Hepatocyte (in vitro differentiated cells): ENCODE data around the gene TOM1L1.

Experiments
- EZH2 ChIP-seq: fragments of 200-600 bp; sonication (generic); IDR thresholded peaks from 2 replicates; pipeline ENCODE4 v1.6.1; 2016; ENCODE audit warnings: antibody characterized with exemption, mild to moderate bottlenecking, borderline replicate concordance
- TF ChIP-seq, protein P1 (sequence below): fragments of 200-600 bp; sonication (generic); IDR thresholded peaks from 2 replicates; pipeline ENCODE4 v1.5.1; 2016; ENCODE audit warnings: antibody characterized with exemption, mild to moderate bottlenecking; ENCODE audit not compliant: poor library complexity

DNA sequence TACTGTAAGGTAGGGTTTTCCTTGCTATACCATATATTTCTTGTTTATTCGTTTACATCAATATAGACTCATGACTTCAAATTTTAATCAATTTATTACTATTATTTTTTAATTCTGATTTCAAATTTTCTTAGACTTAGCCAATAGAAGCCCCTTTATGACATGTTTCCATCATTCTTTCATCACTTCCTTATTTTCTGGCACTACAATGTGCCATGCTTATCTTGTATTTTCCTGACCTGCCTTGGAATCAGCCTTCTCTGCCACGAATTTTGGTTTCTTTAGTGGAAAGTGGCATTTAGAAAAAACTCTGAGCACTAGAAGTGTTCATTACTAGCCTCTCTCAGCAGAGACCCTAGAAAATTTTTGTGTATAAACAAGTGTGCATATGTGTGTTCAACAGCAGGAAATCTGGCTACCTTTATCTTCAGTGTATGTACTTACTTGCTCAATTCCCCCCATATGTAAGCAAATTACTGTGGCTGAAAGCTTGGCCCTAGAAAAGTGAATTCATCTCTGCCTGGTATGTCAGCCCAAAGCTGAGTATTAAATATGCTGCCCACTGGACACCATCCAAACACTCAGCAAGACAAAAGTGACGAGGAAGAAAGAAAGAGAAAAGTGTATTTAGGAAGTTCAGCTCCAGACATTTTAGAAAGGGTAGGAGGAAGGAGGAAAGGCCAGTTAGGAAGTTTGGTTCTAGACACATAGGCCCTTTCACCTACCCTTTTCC lies 71.9 kb downstream of the TOM1L1 start:
- TF ChIP-seq, protein P1, sequence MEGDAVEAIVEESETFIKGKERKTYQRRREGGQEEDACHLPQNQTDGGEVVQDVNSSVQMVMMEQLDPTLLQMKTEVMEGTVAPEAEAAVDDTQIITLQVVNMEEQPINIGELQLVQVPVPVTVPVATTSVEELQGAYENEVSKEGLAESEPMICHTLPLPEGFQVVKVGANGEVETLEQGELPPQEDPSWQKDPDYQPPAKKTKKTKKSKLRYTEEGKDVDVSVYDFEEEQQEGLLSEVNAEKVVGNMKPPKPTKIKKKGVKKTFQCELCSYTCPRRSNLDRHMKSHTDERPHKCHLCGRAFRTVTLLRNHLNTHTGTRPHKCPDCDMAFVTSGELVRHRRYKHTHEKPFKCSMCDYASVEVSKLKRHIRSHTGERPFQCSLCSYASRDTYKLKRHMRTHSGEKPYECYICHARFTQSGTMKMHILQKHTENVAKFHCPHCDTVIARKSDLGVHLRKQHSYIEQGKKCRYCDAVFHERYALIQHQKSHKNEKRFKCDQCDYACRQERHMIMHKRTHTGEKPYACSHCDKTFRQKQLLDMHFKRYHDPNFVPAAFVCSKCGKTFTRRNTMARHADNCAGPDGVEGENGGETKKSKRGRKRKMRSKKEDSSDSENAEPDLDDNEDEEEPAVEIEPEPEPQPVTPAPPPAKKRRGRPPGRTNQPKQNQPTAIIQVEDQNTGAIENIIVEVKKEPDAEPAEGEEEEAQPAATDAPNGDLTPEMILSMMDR = no peak
- no peak for TF ChIP-seq EZH2
